GM19193 (cell line): ENCODE measurements around the gene URI1.

ENCODE experiments used
- POLR2A ChIP-seq: IDR thresholded peaks from 4 replicates; pipeline ENCODE4 v1.6.1; 2011; ENCODE audit not compliant: insufficient read depth, insufficient read length; ENCODE audit errors: extremely low read depth

Gene URI1

DNA sequence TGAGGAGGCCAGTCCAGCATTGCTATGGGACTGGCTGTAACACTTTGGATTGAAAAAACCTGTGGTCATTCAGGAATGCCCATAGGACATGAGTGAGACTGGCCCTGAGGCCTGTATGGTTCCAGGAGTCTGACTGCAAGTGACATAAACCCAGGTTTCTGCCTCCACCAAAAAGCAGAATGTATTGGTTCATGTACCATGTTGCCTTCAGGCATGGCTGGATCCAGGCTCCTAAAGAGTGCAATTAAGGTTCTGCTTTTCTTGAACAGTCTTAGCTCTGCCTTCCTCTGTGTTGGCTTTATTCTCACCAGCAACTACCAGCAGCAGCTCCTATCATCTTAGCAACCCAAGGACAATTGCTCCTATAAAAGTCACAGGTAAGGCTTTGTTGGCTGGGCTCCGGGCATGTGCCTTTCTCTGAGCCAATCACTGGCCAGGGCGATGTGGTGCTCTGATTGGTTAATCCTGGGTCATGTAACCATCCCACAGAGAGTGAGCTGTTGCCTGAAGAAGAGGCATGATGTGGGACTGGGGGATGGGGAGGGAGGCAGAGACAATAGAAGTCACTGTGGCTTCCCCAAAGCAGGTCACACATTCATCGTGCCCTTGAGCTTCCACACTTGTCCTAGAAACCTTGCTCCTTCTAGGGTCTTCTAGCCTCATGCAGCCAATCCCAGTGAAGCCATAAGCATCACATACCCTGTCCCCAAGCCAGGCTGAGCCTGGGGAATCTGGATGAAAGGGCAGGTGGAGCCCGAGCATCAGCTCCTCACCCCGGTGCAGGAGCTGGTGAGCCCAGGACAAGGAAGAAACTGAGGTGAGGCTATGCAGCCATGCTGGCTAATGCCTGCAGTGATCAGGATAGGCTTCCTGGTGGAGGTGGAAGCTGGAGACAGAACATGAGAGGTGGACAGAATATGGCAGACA is 123.9 kb downstream of the URI1 start:
- no peak for TF ChIP-seq POLR2A
